ENCODE data around the gene C20orf141.

DNA sequence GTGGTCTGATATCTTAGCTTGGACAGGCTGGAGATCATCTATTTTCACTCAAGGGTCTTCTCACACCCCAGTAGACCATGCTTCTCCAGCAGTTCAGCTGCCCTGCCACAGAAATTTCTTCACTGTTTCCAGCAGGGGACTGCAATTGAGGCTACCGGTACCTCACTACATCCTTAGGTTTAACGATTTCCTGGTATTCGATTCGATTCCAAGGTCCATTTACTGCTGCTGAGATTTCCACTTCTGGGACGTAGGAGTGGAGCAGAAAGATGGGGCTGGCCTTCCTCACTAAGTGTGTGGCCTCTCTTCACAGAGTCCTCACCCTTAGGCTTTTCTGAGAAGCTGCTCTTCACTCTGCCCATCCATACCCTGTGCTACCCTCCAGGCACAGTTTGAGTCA is 31.9 kb downstream of the C20orf141 start:
- TF ChIP-seq CTCF (IDR thresholded peaks at IDR 0.05) (no peak), EP300 (IDR thresholded peaks at IDR 0.05) (no peak)
